GM08714 (cell line): ENCODE results near the gene IQGAP2.

Experiments used
- H3K4me3 ChIP-seq: fragments of 200-500 bp; sonication (Bioruptor generic); 2 replicates; pipeline ENCODE4 v1.5.1; 2014; ENCODE audit warnings: mild to moderate bottlenecking, low read length, inconsistent platforms
- ZNF274 ChIP-seq: IDR thresholded peaks from 2 replicates; pipeline ENCODE4 v1.6.1; 2012; ENCODE audit warnings: mild to moderate bottlenecking, low read depth, low read length

The IQGAP2 gene

GRCh38 chr5:76376148-76376865 lies 26.8 kb upstream of the IQGAP2 start:
- TF ChIP-seq ZNF274, result no peak
- no peak overlapping the region for H3K4me3 ChIP-seq

GRCh38 chr5:76376866-76377230 lies 26.2 kb upstream of the IQGAP2 start:
- no peak overlapping the region for H3K4me3 ChIP-seq
- no peak for TF ChIP-seq ZNF274

GRCh38 chr5:76378355-76378754 lies 24.7 kb upstream of the IQGAP2 start:
- TF ChIP-seq ZNF274, result no peak
- no peak overlapping the region for H3K4me3 ChIP-seq

- H3K4me3 ChIP-seq, result no peak overlapping the region
- no peak for TF ChIP-seq ZNF274
Measured at GRCh38 chr5:76379316-76379715, 23.8 kb upstream of the IQGAP2 start.

- H3K4me3 ChIP-seq, result no peak overlapping the region
- TF ChIP-seq ZNF274, result no peak
Measured at GRCh38 chr5:76379855-76380254, 23.2 kb upstream of the IQGAP2 start.

GRCh38 chr5:76380346-76381066 lies 22.6 kb upstream of the IQGAP2 start:
- no peak overlapping the region for H3K4me3 ChIP-seq
- TF ChIP-seq ZNF274, result no peak

GRCh38 chr5:76383126-76383832 lies 19.8 kb upstream of the IQGAP2 start:
- H3K4me3 ChIP-seq, result no peak overlapping the region
- TF ChIP-seq ZNF274, result no peak

GRCh38 chr5:76384189-76384588 lies 18.9 kb upstream of the IQGAP2 start:
- no peak for TF ChIP-seq ZNF274
- no peak overlapping the region for H3K4me3 ChIP-seq

- no peak for TF ChIP-seq ZNF274
- no peak overlapping the region for H3K4me3 ChIP-seq
Measured at GRCh38 chr5:76384705-76385104, 18.4 kb upstream of the IQGAP2 start.

- no peak for TF ChIP-seq ZNF274
- no peak overlapping the region for H3K4me3 ChIP-seq
Measured at GRCh38 chr5:76385540-76385939, 17.5 kb upstream of the IQGAP2 start.

GRCh38 chr5:76386360-76386759 lies 16.7 kb upstream of the IQGAP2 start:
- no peak for TF ChIP-seq ZNF274
- H3K4me3 ChIP-seq, result no peak overlapping the region

- no peak for TF ChIP-seq ZNF274
Measured at GRCh38 chr5:76388236-76388635, 14.8 kb upstream of the IQGAP2 start.

GRCh38 chr5:76388791-76389512 lies 14.1 kb upstream of the IQGAP2 start:
- no peak for TF ChIP-seq ZNF274
- no peak overlapping the region for H3K4me3 ChIP-seq

More at GRCh38 chr5:76388236-76388635, 14.8 kb upstream of the IQGAP2 start:
- no peak overlapping the region for H3K4me3 ChIP-seq

GRCh38 chr5:76389513-76390154 lies 13.5 kb upstream of the IQGAP2 start:
- TF ChIP-seq ZNF274, result no peak
- no peak overlapping the region for H3K4me3 ChIP-seq
